DND-41 (cell line): ENCODE results near the gene PRPH2.
A peak's percentile ranks its signal among the peaks of the same experiment; 100 is the strongest.

ENCODE experiments used
- ATAC-seq: fragments of 200-7000 bp; cut with Tn5 transposase; 3 replicates; pipeline ENCODE4 v1.9.1; 2021; ENCODE audit warnings: low read depth; ENCODE audit not compliant: insufficient read depth
- DNase-seq: peaks from one replicate; pipeline ENCODE4 v3.0.0-alpha.2; 2020
- H2AFZ ChIP-seq: 2 replicates; pipeline ENCODE4 v1.6.0; 2012; ENCODE audit warnings: low read depth, low read length
- H3K27ac ChIP-seq: 2 replicates; pipeline ENCODE4 v1.5.1; 2012; ENCODE audit warnings: low read length, inconsistent platforms
- H3K27me3 ChIP-seq: fragments of 200-600 bp; sonication (generic); 2 replicates; pipeline ENCODE4 v1.6.0; 2012; ENCODE audit warnings: low read length, mild to moderate bottlenecking, inconsistent platforms; ENCODE audit not compliant: insufficient read depth, poor library complexity
- H3K36me3 ChIP-seq: 2 replicates; pipeline ENCODE4 v1.5.1; 2012; ENCODE audit warnings: low read length, inconsistent platforms; ENCODE audit not compliant: insufficient read depth
- H3K4me1 ChIP-seq: 2 replicates; pipeline ENCODE4 v1.5.1; 2012; ENCODE audit warnings: mild to moderate bottlenecking, low read length; ENCODE audit not compliant: insufficient read depth
- H3K4me2 ChIP-seq: 2 replicates; pipeline ENCODE4 v1.6.0; 2012; ENCODE audit warnings: mild to moderate bottlenecking, moderate library complexity, low read length, inconsistent platforms; ENCODE audit not compliant: insufficient read depth
- H3K4me3 ChIP-seq, 2 experiments: fragments of 200-600 bp in 1 of 2; shearing (Covaris generic) in 1 of 2; 2 replicates each; pipeline ENCODE4 v1.5.1; 2012 to 2016; ENCODE audit warnings: inconsistent platforms in 2 of 2, low read length in 2 of 2, mild to moderate bottlenecking in 2 of 2, low read depth in 1 of 2, moderate library complexity in 1 of 2
- H3K79me2 ChIP-seq: 2 replicates; pipeline ENCODE4 v1.6.0; 2012; ENCODE audit warnings: low read length, inconsistent platforms; ENCODE audit not compliant: insufficient read depth
- H3K9ac ChIP-seq: 2 replicates; pipeline ENCODE4 v1.6.0; 2012; ENCODE audit warnings: low read depth, mild to moderate bottlenecking, inconsistent platforms, low read length, moderate library complexity
- H3K9me3 ChIP-seq: 2 replicates; pipeline ENCODE4 v1.5.1; 2012; ENCODE audit warnings: low read length, moderate library complexity, mild to moderate bottlenecking, inconsistent platforms; ENCODE audit not compliant: insufficient read depth, severe bottlenecking
- H4K20me1 ChIP-seq: 2 replicates; pipeline ENCODE4 v1.6.0; 2012; ENCODE audit warnings: low read length; ENCODE audit not compliant: insufficient read depth
- CTCF ChIP-seq: IDR thresholded peaks from 2 replicates; pipeline ENCODE4 v1.5.1; 2012; ENCODE audit warnings: borderline replicate concordance, low read length, moderate library complexity, mild to moderate bottlenecking; ENCODE audit not compliant: poor library complexity, severe bottlenecking; ENCODE audit errors: extremely low read depth
- EZH2 ChIP-seq: IDR thresholded peaks from 3 replicates; pipeline ENCODE4 v1.6.1; 2012; ENCODE audit warnings: borderline replicate concordance, low read depth, mild to moderate bottlenecking, moderate library complexity, low read length, inconsistent platforms; ENCODE audit not compliant: severe bottlenecking

The PRPH2 gene

GRCh38 chr6:42729731-42730130, 7.3 kb upstream of the PRPH2 start:
- Histone ChIP-seq H3K9ac (no peak overlapping the region), H3K4me2 (no peak overlapping the region), H4K20me1 (no peaks in the 10 kb centered on the region), H3K4me1 (peaks cover 10% of the 10 kb centered on the region), H3K27me3 (no peaks in the 10 kb centered on the region), H2AFZ (no peak overlapping the region; the same call in 1 of the 2 replicates), H3K79me2 (no peaks in the 10 kb centered on the region), H3K36me3 (no peaks in the 10 kb centered on the region), H3K4me3 (no peak overlapping the region), H3K9me3 (no peaks in the 10 kb centered on the region), H3K27ac (no peak overlapping the region)
- DNase-seq (no peak), ATAC-seq (no peak)
- no peak for TF ChIP-seq EZH2
- no peak for TF ChIP-seq CTCF

GRCh38 chr6:42727627-42728026, 5.2 kb upstream of the PRPH2 start:
- H3K4me3 ChIP-seq = no peak overlapping the region
- no peaks in the 10 kb centered on the region for H3K27me3 ChIP-seq
- H3K4me2 ChIP-seq = no peak overlapping the region
- H2AFZ ChIP-seq = no peak overlapping the region
- no peak overlapping the region for H3K27ac ChIP-seq
- DNase-seq = no peak
- no peaks in the 10 kb centered on the region for H3K36me3 ChIP-seq
- no peak for ATAC-seq
- H3K79me2 ChIP-seq = no peaks in the 10 kb centered on the region
- H3K4me1 ChIP-seq = peaks cover 10% of the 10 kb centered on the region
- TF ChIP-seq CTCF (no peak), EZH2 (no peak)
- no peak overlapping the region for H3K9ac ChIP-seq
- H4K20me1 ChIP-seq = no peaks in the 10 kb centered on the region
- H3K9me3 ChIP-seq = no peaks in the 10 kb centered on the region

- no peak for TF ChIP-seq EZH2
- no peak for TF ChIP-seq CTCF
- Histone ChIP-seq H3K4me2 (peak overlapping the region; percentile 56; the same call in 1 of the 2 replicates), H4K20me1 (no peaks in the 10 kb centered on the region), H3K9me3 (no peaks in the 10 kb centered on the region), H3K27me3 (no peaks in the 10 kb centered on the region), H3K4me1 (peaks cover 10% of the 10 kb centered on the region), H2AFZ (peak overlapping the region; percentile 88; the same call in 1 of the 2 replicates), H3K9ac (no peak overlapping the region), H3K36me3 (no peaks in the 10 kb centered on the region), H3K27ac (no peak overlapping the region), H3K4me3 (no peak overlapping the region), H3K79me2 (no peaks in the 10 kb centered on the region)
- ATAC-seq (no peak), DNase-seq (no peak)
Observed at GRCh38 chr6:42727087-42727611, 4.8 kb upstream of the PRPH2 start.
